Duodenal mucosa (tissue), 2 donors: ENCODE measurements around the gene VPS37C.
"Not testable (repeated sequence)": the region's sequence is repeated elsewhere in the genome, so short reads cannot be mapped to it uniquely, and the experiment has no call there.

ENCODE experiments used
- H3K27ac ChIP-seq: one replicate; pipeline ENCODE4 v1.7.0; 2013; ENCODE audit warnings: low read depth, low read length
- H3K27me3 ChIP-seq, 2 donors: one replicate each; pipeline ENCODE4 v1.7.0; 2013; ENCODE audit warnings: low read length in 2 of 2, control low read depth in 1 of 2; ENCODE audit not compliant: insufficient read depth in 2 of 2, control insufficient read depth in 1 of 2
- H3K36me3 ChIP-seq, 2 donors: one replicate each; pipeline ENCODE4 v1.7.0; 2013; ENCODE audit warnings: low read length in 2 of 2, control low read depth in 1 of 2; ENCODE audit not compliant: insufficient read depth in 2 of 2, control insufficient read depth in 1 of 2
- H3K4me1 ChIP-seq, 2 donors: one replicate each; pipeline ENCODE4 v1.7.0; 2013; ENCODE audit warnings: low read length in 2 of 2, control low read depth in 1 of 2; ENCODE audit not compliant: insufficient read depth in 2 of 2, control insufficient read depth in 1 of 2
- H3K4me3 ChIP-seq, 2 donors: one replicate each; pipeline ENCODE4 v1.7.0; 2013; ENCODE audit warnings: low read length in 2 of 2, low read depth in 1 of 2
- H3K9ac ChIP-seq, 2 donors: one replicate each; pipeline ENCODE4 v1.7.0; 2013; ENCODE audit warnings: low read length in 2 of 2, low read depth in 1 of 2
- H3K9me3 ChIP-seq, 2 donors: one replicate each; pipeline ENCODE4 v1.7.0; 2013; ENCODE audit warnings: low read length in 2 of 2, control low read depth in 1 of 2; ENCODE audit not compliant: control insufficient read depth in 1 of 2

VPS37C gene

DNA sequence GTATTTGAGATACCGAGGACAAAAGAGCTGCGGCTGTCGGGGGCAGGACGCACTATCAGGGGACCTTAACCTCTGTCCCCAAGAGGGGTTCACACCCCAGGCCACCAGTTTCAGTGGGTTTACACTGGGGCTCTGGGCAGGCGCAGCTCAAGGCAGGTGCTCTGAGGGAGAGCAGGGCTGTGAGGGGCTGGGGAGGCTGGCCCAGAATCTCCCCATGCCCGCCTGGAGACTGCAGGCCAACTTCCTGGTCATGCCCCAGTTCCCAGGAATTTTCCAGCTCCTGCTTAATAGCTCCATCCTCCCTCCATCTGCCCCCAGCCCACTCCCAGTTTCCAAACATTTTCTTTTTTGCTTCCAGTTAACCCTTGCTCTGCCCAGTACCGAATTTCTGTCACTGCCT lies 34.5 kb upstream of the VPS37C start:
- peaks cover 0 to 3% of the 10 kb centered on the region in 2 donors for H3K27me3 ChIP-seq
- no peak overlapping the region for H3K9ac ChIP-seq
- H3K4me1 ChIP-seq: no peaks in the 10 kb centered on the region
- no peaks in the 10 kb centered on the region for H3K9me3 ChIP-seq
- no peak overlapping the region for H3K4me3 ChIP-seq
- H3K27ac ChIP-seq: no peak overlapping the region
- no peaks in the 10 kb centered on the region for H3K36me3 ChIP-seq

DNA sequence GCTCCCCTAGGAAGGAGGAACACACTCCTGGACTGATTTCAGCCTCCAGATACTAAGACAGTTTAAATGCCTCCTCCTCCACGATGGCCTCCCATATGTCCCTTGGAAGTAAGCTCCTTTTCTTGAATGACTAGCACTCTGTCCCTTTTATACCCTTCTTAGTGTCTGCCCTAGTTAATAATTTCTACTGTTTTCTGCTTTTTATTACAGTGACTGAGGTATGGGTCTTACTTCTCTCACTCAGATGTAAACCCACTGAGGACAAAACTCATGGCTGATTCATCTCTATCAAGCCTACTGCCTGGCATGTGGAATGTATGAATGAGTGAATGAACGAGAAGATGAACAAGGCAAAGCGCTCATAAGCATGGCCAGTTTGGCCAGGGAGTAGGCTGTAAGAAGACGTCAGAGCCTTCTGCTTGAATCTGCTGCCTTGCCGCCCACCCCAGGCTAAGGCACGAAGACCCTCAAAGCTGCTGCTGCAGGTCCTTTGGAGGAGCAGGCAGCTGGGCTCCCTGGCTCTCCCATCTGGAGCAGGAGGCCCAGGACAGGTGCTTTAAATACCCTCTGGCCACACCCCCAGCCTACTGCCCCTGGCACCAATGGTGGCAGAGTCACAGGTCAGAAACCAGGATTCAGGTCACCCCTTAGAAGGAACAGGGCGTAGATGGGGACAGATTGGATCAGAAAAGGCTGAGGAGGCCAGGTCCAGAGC lies 33.9 kb upstream of the VPS37C start:
- no peaks in the 10 kb centered on the region for H3K36me3 ChIP-seq
- H3K27me3 ChIP-seq: peaks cover 0 to 3% of the 10 kb centered on the region in 2 donors
- no peaks in the 10 kb centered on the region for H3K9me3 ChIP-seq
- H3K27ac ChIP-seq: no peak overlapping the region
- H3K9ac ChIP-seq: no peak overlapping the region
- no peaks in the 10 kb centered on the region for H3K4me1 ChIP-seq
- H3K4me3 ChIP-seq: no peak overlapping the region

DNA sequence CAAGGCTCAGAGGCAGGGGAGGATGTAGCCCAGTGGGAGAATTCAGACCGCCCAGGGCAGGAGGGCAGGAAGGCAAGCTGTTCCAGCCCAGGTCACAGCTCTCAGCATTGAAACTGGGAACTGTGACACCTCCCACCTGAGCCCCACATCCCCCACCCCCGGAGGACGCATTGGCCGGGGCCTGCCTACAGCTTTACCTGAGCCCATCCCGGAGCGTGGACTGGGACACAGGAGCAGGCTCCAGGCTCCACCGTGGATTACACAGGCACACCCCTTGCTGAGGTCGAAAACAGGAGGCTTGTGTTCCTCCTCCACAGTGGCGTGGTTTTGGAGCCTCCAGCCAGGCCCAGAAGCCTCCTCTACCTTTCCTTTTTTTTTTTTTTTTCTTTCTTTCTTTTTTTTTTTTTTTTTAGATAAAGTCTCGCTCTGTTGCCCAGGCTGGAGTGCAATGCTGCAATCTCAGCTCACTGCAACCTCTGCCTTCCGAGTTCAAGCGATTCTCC lies 33.0 kb upstream of the VPS37C start:
- Histone ChIP-seq H3K9me3 (no peaks in the 10 kb centered on the region), H3K4me1 (no peaks in the 10 kb centered on the region), H3K9ac (no peak overlapping the region), H3K27ac (no peak overlapping the region), H3K36me3 (no peaks in the 10 kb centered on the region), H3K27me3 (peaks cover 0 to under 1% of the 10 kb centered on the region in 2 donors), H3K4me3 (no peak overlapping the region)

DNA sequence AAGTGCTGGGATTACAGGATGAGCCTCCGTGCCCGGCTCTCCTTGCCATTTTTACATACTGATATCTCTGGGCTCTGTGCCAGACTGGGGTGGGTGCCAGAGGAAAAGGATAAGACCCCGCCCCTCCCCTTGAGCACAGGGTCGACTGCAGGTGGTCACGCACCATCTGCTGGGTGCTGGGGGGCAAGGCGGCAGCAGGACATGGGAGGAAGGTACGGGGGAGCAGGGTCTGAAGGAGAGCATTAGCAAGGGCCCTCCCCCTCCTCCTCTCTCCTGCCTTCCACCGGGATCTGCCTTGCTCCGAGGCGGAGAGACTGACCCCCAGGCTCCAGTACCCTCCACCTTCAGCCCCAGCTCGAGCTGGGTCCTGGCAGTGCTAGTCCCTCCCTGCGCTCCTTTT lies 32.4 kb upstream of the VPS37C start:
- no peak overlapping the region for H3K4me3 ChIP-seq
- no peaks in the 10 kb centered on the region for H3K36me3 ChIP-seq
- no peak overlapping the region for H3K9ac ChIP-seq
- no peaks in the 10 kb centered on the region for H3K9me3 ChIP-seq
- H3K27me3 ChIP-seq: no peaks in the 10 kb centered on the region
- H3K4me1 ChIP-seq: no peaks in the 10 kb centered on the region
- no peak overlapping the region for H3K27ac ChIP-seq

DNA sequence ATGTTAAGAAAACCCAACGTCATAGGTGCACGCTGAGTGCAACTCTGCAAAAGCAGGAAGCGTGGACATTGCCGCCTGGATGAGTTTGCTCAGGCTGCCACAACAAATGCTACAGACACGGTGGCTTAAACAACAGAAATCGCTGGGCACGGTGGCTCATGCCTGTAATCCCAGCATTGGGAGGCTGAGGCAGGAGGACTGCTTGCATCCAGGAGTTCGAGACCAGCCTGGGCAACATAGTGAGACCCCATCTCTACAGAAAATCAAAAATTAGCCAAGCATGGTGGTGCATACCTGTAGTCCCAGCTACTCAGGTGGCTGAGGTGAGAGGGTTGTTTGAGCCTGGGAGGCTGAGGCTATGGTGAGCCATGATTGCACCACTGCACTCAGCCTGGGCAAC lies 28.7 kb upstream of the VPS37C start:
- H3K36me3 ChIP-seq: no peaks in the 10 kb centered on the region
- H3K9ac ChIP-seq: no peak overlapping the region
- no peaks in the 10 kb centered on the region for H3K9me3 ChIP-seq
- H3K27me3 ChIP-seq: no peaks in the 10 kb centered on the region
- H3K4me1 ChIP-seq: no peaks in the 10 kb centered on the region
- no peak overlapping the region for H3K27ac ChIP-seq
- no peak overlapping the region for H3K4me3 ChIP-seq

GRCh38 chr11:61187505-61188130 lies 26.4 kb upstream of the VPS37C start:
- Histone ChIP-seq H3K27me3 (no peaks in the 10 kb centered on the region), H3K36me3 (no peaks in the 10 kb centered on the region), H3K4me3 (no peak overlapping the region), H3K9me3 (no peaks in the 10 kb centered on the region), H3K4me1 (no peaks in the 10 kb centered on the region), H3K27ac (no peak overlapping the region), H3K9ac (no peak overlapping the region)

GRCh38 chr11:61186504-61186903 lies 25.3 kb upstream of the VPS37C start:
- Histone ChIP-seq H3K9me3 (no peaks in the 10 kb centered on the region), H3K27ac (no peak overlapping the region), H3K4me3 (no peak overlapping the region), H3K4me1 (no peaks in the 10 kb centered on the region), H3K36me3 (no peaks in the 10 kb centered on the region), H3K27me3 (no peaks in the 10 kb centered on the region), H3K9ac (no peak overlapping the region)

DNA sequence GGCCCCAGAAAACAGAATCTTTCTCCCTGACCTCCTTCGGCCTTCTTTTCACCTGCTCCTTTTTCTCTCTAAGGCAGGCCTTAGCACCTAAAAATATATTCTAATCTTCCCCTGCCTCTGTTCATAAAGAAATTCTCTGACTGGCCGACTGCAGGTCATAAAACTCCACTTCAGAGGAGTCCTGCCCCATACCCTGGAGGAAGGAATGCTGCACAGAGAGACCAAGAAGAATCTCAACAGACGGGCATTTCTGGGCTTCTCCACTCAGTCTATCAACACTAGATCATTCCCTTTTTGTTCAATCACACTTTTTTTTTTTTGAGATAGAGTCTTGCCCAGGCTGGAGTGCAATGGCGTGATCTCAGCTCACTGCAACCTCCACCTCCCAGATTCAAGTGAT lies 22.4 kb upstream of the VPS37C start:
- Histone ChIP-seq H3K4me1 (no peaks in the 10 kb centered on the region), H3K27ac (no peak overlapping the region), H3K36me3 (no peaks in the 10 kb centered on the region), H3K9me3 (no peaks in the 10 kb centered on the region), H3K4me3 (no peak overlapping the region), H3K27me3 (no peaks in the 10 kb centered on the region), H3K9ac (no peak overlapping the region)

DNA sequence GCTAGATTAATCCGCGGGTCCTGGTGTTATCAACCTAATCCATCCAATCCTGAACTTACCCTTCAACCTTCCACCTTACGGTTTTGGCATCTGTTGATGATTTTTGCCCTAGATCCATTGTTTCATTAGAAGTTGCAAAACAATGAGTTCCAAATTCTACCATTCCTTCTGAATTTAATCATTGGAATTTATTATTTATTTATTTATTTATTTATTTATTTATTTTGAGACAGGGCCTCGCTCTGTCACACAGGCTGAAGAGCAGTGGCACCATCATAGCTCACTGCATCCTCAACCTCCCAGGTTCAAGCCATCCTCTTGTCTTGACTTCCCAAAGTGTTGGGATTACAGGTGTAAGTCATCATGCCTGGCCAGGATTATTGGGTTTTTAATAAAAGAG lies 20.3 kb upstream of the VPS37C start:
- Histone ChIP-seq H3K27me3 (no peaks in the 10 kb centered on the region), H3K4me3 (no peak overlapping the region), H3K36me3 (no peaks in the 10 kb centered on the region), H3K9ac (no peak overlapping the region), H3K4me1 (no peaks in the 10 kb centered on the region), H3K9me3 (no peaks in the 10 kb centered on the region), H3K27ac (no peak overlapping the region)

DNA sequence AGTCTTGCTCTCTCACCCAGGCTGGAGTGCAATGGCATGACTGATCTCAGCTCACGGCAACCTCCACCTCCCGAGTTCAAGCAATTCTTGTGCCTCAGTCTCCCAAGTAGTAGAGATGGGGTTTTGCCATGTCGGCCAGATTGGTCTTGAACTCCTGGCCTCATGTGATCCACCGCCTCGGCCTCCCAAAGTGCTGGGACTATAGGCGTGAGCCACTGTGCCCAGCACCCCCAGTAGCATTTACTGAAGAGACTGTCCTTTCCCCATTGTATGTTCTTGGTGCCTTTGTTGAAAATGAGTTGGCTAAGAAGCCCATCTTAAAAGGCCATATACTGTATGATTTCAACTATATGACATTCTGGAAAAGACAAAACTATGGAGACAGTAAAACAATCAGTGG lies 19.0 kb upstream of the VPS37C start:
- not testable (repeated sequence) for H3K9ac ChIP-seq, H3K36me3 ChIP-seq, H3K4me3 ChIP-seq, H3K27ac ChIP-seq, H3K27me3 ChIP-seq, H3K4me1 ChIP-seq, H3K9me3 ChIP-seq
